Smooth muscle cell (in vitro differentiated cells): ENCODE data around the gene GNG7. TPM values are rescaled to one million over a fixed set of nuclear protein-coding genes. Genes with fewer than 3 reads are reported as not detected.
"Not testable (repeated sequence)": the region's sequence is repeated elsewhere in the genome, so short reads cannot be mapped to it uniquely, and the experiment has no call there.

ENCODE experiments used
- DNase-seq: peaks from one replicate; lab custom pipeline; 2025; ENCODE audit not compliant: unreplicated experiment; lab: John Stamatoyannopoulos, UW
- H2AFZ ChIP-seq: fragments of 200-600 bp; sonication (generic); 2 replicates; pipeline ENCODE4 v1.6.0; 2016; ENCODE audit warnings: antibody characterized with exemption, low read depth, mild to moderate bottlenecking
- H3F3A ChIP-seq: fragments of 200-600 bp; sonication (generic); 2 replicates; pipeline ENCODE4 v1.6.0; 2017; ENCODE audit warnings: antibody characterized with exemption, low read depth
- H3K27ac ChIP-seq: fragments of 200-600 bp; sonication (generic); 2 replicates; pipeline ENCODE4 v1.5.1; 2016; ENCODE audit warnings: low read depth, mild to moderate bottlenecking
- H3K27me3 ChIP-seq: fragments of 200-600 bp; sonication (generic); 2 replicates; pipeline ENCODE4 v1.6.1; 2016; ENCODE audit warnings: low read depth, mild to moderate bottlenecking
- H3K36me3 ChIP-seq: fragments of 200-600 bp; sonication (generic); 2 replicates; pipeline ENCODE4 v1.5.1; 2016; ENCODE audit warnings: low read depth
- H3K4me1 ChIP-seq: fragments of 200-600 bp; sonication (generic); 2 replicates; pipeline ENCODE4 v1.5.1; 2016; ENCODE audit warnings: low read depth
- H3K4me2 ChIP-seq: fragments of 200-600 bp; sonication (generic); 2 replicates; pipeline ENCODE4 v1.6.0; 2016; ENCODE audit warnings: mild to moderate bottlenecking
- H3K4me3 ChIP-seq: fragments of 200-600 bp; sonication (generic); 2 replicates; pipeline ENCODE4 v1.5.1; 2016; ENCODE audit warnings: mild to moderate bottlenecking
- H3K79me2 ChIP-seq: fragments of 200-600 bp; sonication (generic); 2 replicates; pipeline ENCODE4 v1.6.0; 2016; ENCODE audit warnings: low read depth, mild to moderate bottlenecking
- H3K9ac ChIP-seq: fragments of 200-600 bp; sonication (generic); 2 replicates; pipeline ENCODE4 v1.6.0; 2016; ENCODE audit warnings: low read depth
- H3K9me3 ChIP-seq: fragments of 200-600 bp; sonication (generic); replicated peaks from 2 replicates; pipeline ENCODE4 v1.5.1; 2016; ENCODE audit warnings: low read depth
- H4K20me1 ChIP-seq: fragments of 200-600 bp; sonication (generic); 2 replicates; pipeline ENCODE4 v1.6.0; 2016; ENCODE audit warnings: low read depth
- CTCF ChIP-seq: fragments of 200-600 bp; sonication (generic); IDR thresholded peaks from 2 replicates; pipeline ENCODE4 v1.5.1; 2017; ENCODE audit warnings: borderline replicate concordance, mild to moderate bottlenecking, antibody characterized with exemption; ENCODE audit not compliant: insufficient read depth, poor library complexity, severe bottlenecking
- WGBS: methylation state at CpG from one replicate; pipeline ENCODE4 v1.1.7; 2016; ENCODE audit warnings: low lambda C conversion rate; 5-methylcytosine and 5-hydroxymethylcytosine counted together
- polyA plus RNA-seq: library from polyadenylated mRNA; unstranded; fragments of >200 nt; fragmentation: Nextera tagmentation; extraction: Ambion mirVana; gene quantifications from 2 replicates; pipeline ENCODE4 v1.2.1, GENCODE V29; 2016
- total RNA-seq: library from RNA; depleted of rRNA; stranded (reverse); fragments of >200 nt; gene quantifications from 2 replicates; pipeline ENCODE4 v1.2.3, GENCODE V29; 2014

Gene GNG7
- total and polyA plus RNA-seq, 2 experiments from 2014 or later, result 1.7 to 2.6 TPM

DNA sequence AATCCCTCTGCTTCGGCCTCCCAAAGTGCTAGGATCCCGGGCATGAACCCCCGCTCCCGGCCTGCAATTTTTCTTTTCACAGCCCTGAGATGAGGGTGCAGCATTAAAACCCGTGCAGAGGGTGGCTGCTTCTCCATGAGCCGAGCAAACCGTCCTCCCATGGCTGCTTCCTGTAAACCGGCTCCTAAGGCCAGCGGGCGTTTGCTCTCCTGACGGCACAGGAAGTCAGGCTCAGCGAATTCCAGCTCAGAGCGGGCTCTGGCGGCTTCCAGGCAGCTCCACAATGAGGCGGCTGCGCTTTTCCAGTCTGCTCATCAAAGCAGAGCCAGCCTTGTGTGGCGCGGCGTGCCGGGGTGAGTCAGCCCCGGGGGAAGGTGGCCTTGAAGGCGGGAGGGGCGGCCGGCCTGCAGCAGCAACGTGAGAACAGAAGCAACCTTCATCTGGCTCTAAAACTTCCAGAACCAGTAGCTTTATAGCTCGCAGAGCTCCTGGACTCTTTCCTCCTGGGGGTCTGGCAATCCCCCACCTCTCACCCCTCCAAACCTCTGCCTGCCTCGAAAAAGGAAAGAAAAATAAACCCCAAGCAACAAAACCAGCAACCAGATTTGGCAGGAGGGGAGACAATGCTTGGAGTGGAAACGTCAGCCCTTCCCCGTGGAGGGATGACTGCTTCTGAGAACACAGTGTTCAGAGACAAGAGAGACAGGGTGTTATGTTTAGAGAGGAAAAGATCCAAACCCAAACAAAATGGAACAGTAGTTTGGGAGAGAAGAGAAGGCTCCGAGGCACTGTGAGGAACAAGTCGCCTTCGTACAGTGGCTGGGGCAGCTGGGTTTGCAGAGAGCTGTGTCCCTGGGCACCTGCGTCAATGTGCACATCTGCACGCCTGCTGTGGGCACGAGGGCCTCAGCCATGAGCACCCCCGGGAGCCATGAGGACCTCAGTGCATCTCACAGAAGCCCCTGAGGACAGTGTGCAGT lies 158.7 kb downstream of the GNG7 start:
- H3K36me3 ChIP-seq, result no peaks in the 10 kb centered on the region
- H4K20me1 ChIP-seq, result no peaks in the 10 kb centered on the region
- no peak overlapping the region for H2AFZ ChIP-seq
- peaks cover 39% of the 10 kb centered on the region for H3F3A ChIP-seq
- WGBS, result 16% methylated on average over 36 of the region's 36 CpGs
- no peak overlapping the region for H3K4me3 ChIP-seq
- no peaks in the 10 kb centered on the region for H3K27me3 ChIP-seq
- TF ChIP-seq CTCF, result peak; percentile 3
- no peaks in the 10 kb centered on the region for H3K79me2 ChIP-seq
- H3K9me3 ChIP-seq, result no peaks in the 10 kb centered on the region
- DNase-seq, result peak; percentile 82
- peak overlapping the region; percentile 69 for H3K4me2 ChIP-seq
- H3K27ac ChIP-seq, result peak overlapping the region; percentile 95
- peak overlapping the region; percentile 75 for H3K9ac ChIP-seq
- peaks cover 39% of the 10 kb centered on the region for H3K4me1 ChIP-seq

GRCh38 chr19:2543072-2543462 lies 159.4 kb downstream of the GNG7 start:
- not testable (repeated sequence) for H3K27me3 ChIP-seq, H3K36me3 ChIP-seq, H3K4me3 ChIP-seq, H4K20me1 ChIP-seq, H2AFZ ChIP-seq, H3K79me2 ChIP-seq, DNase-seq, H3K9me3 ChIP-seq
- H3K27ac ChIP-seq, result peak overlapping the region; percentile 95
- peaks cover 39% of the 10 kb centered on the region for H3F3A ChIP-seq
- 15% methylated on average over 4 of the region's 4 CpGs for WGBS
- H3K4me2 ChIP-seq, result peak overlapping the region; percentile 68
- peak overlapping the region; percentile 23 for H3K9ac ChIP-seq
- peaks cover 39% of the 10 kb centered on the region for H3K4me1 ChIP-seq

DNA sequence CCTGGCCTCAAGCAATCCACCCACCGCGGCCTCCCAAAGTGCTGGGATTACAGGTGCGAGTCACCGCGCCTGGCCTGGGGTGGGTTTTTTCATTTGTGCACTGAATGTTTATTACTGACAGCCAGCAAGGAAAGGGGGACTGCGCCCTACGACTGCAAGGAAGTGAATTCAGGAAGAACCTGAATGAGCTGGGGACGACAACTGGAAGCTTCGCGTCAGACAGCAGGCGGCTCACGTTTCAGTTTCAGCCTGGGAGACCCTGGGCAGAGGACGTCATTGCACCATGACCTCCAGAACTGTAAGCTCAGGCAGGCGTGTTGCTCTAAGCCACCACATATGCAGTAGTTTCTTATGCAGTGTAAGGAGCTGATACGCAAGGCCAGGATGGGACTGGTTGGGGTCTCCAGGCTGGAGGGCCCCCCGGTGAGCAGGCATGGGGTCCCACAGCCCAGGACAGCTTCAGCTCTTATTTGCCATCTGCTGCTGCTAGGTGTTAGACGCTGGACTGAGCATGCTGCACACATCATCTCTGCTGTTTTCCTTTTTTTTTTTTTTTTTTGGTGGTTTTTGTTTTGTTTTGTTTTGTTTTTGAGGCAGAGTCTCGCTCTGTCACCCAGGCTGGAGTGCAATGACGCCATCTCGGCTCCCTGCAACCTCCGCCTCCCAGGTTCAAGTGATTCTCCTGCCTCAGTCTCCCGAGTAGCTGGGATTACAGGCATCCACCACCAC lies 160.0 kb downstream of the GNG7 start:
- no peak overlapping the region for H2AFZ ChIP-seq
- peak overlapping the region; percentile 68 for H3K4me2 ChIP-seq
- H3K27me3 ChIP-seq, result no peaks in the 10 kb centered on the region
- H3K36me3 ChIP-seq, result no peaks in the 10 kb centered on the region
- peaks cover 39% of the 10 kb centered on the region for H3F3A ChIP-seq
- H3K4me3 ChIP-seq, result no peak overlapping the region
- H3K79me2 ChIP-seq, result no peaks in the 10 kb centered on the region
- no peaks in the 10 kb centered on the region for H4K20me1 ChIP-seq
- 55% methylated on average over 22 of the region's 22 CpGs for WGBS
- no peak for TF ChIP-seq CTCF
- no peaks in the 10 kb centered on the region for H3K9me3 ChIP-seq
- peak overlapping the region; percentile 95 for H3K27ac ChIP-seq
- no peak for DNase-seq
- H3K9ac ChIP-seq, result peak overlapping the region; percentile 23
- peaks cover 39% of the 10 kb centered on the region for H3K4me1 ChIP-seq
